Ovary (tissue), 10 donors: ENCODE measurements around the gene ADH4. TPM values are rescaled to one million over a fixed set of nuclear protein-coding genes. Genes with fewer than 3 reads are reported as not detected.
"Not testable (repeated sequence)": the region's sequence is repeated elsewhere in the genome, so short reads cannot be mapped to it uniquely, and the experiment has no call there.

ENCODE experiments used
- DNase-seq, 5 donors: peaks; one replicate each; pipeline ENCODE4 v3.0.0-alpha.2; 2019 to 2020
- H3K27ac ChIP-seq, 2 donors: fragments of 200-600 bp; one replicate each; pipeline versions ENCODE4 v1.5.1 to v1.8.0; 2019 to 2022
- H3K27me3 ChIP-seq: fragments of 200-600 bp; one replicate; pipeline ENCODE4 v1.8.0; 2022
- H3K36me3 ChIP-seq: fragments of 200-600 bp; sonication (generic); one replicate; pipeline ENCODE4 v1.5.1; 2019
- H3K4me1 ChIP-seq: one replicate; pipeline ENCODE4 v1.8.1; 2013; ENCODE audit warnings: mild to moderate bottlenecking, moderate library complexity; ENCODE audit not compliant: insufficient read depth
- H3K4me3 ChIP-seq: fragments of 200-600 bp; sonication (generic); one replicate; pipeline ENCODE4 v1.5.1; 2017
- H3K9me3 ChIP-seq, 2 donors: fragments of 200-600 bp in 1 of 2; sonication (generic) in 1 of 2; one replicate each; pipeline versions ENCODE4 v1.5.1 to v1.8.1; 2013 to 2019; ENCODE audit warnings: mild to moderate bottlenecking in 1 of 2, moderate library complexity in 1 of 2
- EP300 ChIP-seq: sonication (generic); formaldehyde crosslinking; IDR thresholded peaks from one replicate; pipeline ENCODE4 v1.6.1; 2017; ENCODE audit warnings: antibody characterized with exemption
- POLR2A ChIP-seq: fragments of 450-650 bp; IDR thresholded peaks from one replicate; pipeline ENCODE4 v1.6.1; 2017; ENCODE audit warnings: antibody characterized with exemption, mild to moderate bottlenecking, moderate library complexity
- WGBS, 3 donors: extraction: QIAGEN DNeasy Blood & Tissue Kit in 1 of 3; methylation state at CpG; one replicate each; pipeline versions ENCODE4 v1.1.5 to v1.1.7; 2013 to 2017; 5-methylcytosine and 5-hydroxymethylcytosine counted together
- intact Hi-C, 4 donors: fragments of 100-400 bp; cut with DNase I; formaldehyde crosslinking; loops; one replicate each; pipeline versions ENCODE4 v1.11.0 to v1.15.1; 2022 to 2023
- long read RNA-seq, 3 donors: library from polyadenylated mRNA in 2 of 3; unstranded in 2 of 3; transcript quantifications; one replicate each; pipeline ENCODE4 v2.0.0 and lab custom pipeline, GENCODE V29; 2021 to 2026
- polyA plus RNA-seq, 2 donors: library from polyadenylated mRNA; stranded (reverse); fragments of 200-250 nt in 1 of 2; fragments of 350-450 nt in 1 of 2; fragmentation: Illumina TruSeq in 1 of 2; extraction: RNeasy Lipid Tissue Mini Kit (QIAGEN cat#74804) in 1 of 2; gene quantifications; one replicate each; pipeline ENCODE4 v1.2.3, GENCODE V29; 2013 to 2014
- total RNA-seq, 7 donors: library from RNA; depleted of rRNA in 2 of 7; stranded (reverse); fragments of >200 nt in 2 of 7; fragmentation: NEBNext Ultra II Directional in 3 of 7; extraction: Animal tissue kit (Norgen Biotek cat#: 25700) in 3 of 7; gene quantifications; one replicate each; pipeline versions ENCODE4 v1.1.0 to v1.2.4, GENCODE V29; 2016 to 2023
- TF ChIP-seq, protein P1 (sequence below), 3 donors: fragments of 450-650 bp in 2 of 3; fragments of 200-600 bp in 1 of 3; IDR thresholded peaks; one replicate each; pipeline versions ENCODE4 v1.5.1 to v1.8.0; 2016 to 2022; ENCODE audit warnings: antibody characterized with exemption in 3 of 3, mild to moderate bottlenecking in 1 of 3
- donor health status: DM: no; HTN: no; CAD: no; lungs with moderate emphysema.
- donor health status: DM: no; HTN: no; CAD: no.
- donor health status: Bipolar disorder and iron deficiency.
- donor health status: DM: yes; HTN: yes; CAD: no.
- donor health status: DM: no; HTN: no; CAD: no.
- donor health status: DM: yes; HTN: yes; CAD: no.

Gene ADH4
- total RNA-seq: under 1 TPM in 2 of 7 donors, not detected in 5; 0.33 to 0.72 TPM
- under 1 TPM in 1 of 2 donors, not detected in 1; 0.04 TPM for polyA plus RNA-seq
- long read RNA-seq, donor 1, partial matches to known transcripts: 0 of 1 reads
- long read RNA-seq, donor 1, other reads (novel, unspliced or antisense): 1 of 1 reads
- long read RNA-seq, donor 2: 0 reads
- long read RNA-seq, donor 3: 0 reads

- no peak within 1 kb of the TSS for H3K4me3 ChIP-seq
- WGBS, 3 donors: 33 to 41% (median 40%) methylated on average over 2 of the region's 2 CpGs
- DNase-seq: peak in 1 of 5 donors; percentile 17
- H3K9me3 ChIP-seq: no peaks in the 10 kb centered on the region
- intact Hi-C loops: no loop called here
- TF ChIP-seq, protein P1, sequence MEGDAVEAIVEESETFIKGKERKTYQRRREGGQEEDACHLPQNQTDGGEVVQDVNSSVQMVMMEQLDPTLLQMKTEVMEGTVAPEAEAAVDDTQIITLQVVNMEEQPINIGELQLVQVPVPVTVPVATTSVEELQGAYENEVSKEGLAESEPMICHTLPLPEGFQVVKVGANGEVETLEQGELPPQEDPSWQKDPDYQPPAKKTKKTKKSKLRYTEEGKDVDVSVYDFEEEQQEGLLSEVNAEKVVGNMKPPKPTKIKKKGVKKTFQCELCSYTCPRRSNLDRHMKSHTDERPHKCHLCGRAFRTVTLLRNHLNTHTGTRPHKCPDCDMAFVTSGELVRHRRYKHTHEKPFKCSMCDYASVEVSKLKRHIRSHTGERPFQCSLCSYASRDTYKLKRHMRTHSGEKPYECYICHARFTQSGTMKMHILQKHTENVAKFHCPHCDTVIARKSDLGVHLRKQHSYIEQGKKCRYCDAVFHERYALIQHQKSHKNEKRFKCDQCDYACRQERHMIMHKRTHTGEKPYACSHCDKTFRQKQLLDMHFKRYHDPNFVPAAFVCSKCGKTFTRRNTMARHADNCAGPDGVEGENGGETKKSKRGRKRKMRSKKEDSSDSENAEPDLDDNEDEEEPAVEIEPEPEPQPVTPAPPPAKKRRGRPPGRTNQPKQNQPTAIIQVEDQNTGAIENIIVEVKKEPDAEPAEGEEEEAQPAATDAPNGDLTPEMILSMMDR (IDR thresholded peaks at IDR 0.05): no peak
- no peak for TF ChIP-seq POLR2A
- no peak for TF ChIP-seq EP300
- H3K36me3 ChIP-seq: no peaks in the 10 kb centered on the region
- H3K27me3 ChIP-seq: no peaks in the 10 kb centered on the region
- H3K27ac ChIP-seq: no peak within 1 kb of the TSS
- H3K4me1 ChIP-seq: no peaks in the 10 kb centered on the region
These were observed at the start of gene ADH4 for GRCh38 chr4:99144070-99144469. TSS of gene ADH4 (minus strand) at chr4:99144297. CDS start at chr4:99144222, 75 bp downstream.

DNA sequence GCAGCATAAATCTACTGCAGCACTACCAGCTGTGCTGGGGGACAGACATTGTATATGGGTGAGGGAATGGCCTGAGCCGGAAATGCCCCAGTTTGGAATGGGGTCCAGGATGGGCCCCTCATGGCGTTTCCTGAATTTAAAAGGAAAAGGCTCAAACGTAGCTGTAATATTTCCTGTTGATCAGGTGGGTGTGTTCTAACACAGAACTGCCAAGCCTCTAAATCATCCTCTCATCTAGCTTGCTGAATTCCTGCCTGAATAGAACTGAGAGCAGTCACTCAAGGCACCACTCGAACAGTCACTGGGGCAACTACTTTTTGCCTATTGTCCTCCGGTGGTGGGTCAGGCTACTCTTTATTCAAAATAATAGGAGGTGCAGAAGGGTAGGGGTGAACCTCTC lies 46.2 kb upstream of the ADH4 start:
- TF ChIP-seq EP300: no peak
- TF ChIP-seq, protein P1 (IDR thresholded peaks at IDR 0.05): no peak
- no peak for TF ChIP-seq POLR2A
- intact Hi-C loops: no loop called here
- 72 to 89% (median 89%) methylated on average over 5 of the region's 5 CpGs for WGBS, 3 donors

DNA sequence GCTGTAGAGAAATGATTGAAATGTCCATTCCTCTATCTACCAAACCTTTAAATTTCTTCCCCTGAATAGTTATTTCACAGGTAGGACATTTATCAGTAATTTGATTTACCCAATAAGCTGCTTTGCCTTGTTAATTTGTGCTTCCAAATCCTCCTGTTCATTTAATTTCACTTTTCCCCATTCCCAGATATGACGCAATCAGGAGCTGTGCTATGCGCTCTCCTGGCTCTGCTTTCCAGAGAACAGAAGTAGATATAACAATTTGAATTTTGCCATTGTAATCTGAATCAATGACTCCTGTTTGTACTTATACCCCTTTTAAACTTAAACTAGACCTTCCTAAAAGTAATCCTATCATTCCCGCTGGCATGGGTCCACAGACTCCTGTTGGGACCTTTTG lies 45.8 kb upstream of the ADH4 start:
- WGBS, 3 donors: 84 to 91% (median 85%) methylated on average over 3 of the region's 3 CpGs
- H3K4me3 ChIP-seq, H3K27me3 ChIP-seq, intact Hi-C loops, H3K4me1 ChIP-seq, H3K27ac ChIP-seq, H3K9me3 ChIP-seq, DNase-seq, H3K36me3 ChIP-seq: not testable (repeated sequence)

More for the DNA sequence above, 46.2 kb upstream of the ADH4 start:
- H3K27me3 ChIP-seq: no peaks in the 10 kb centered on the region
- no peak overlapping the region for H3K27ac ChIP-seq
- peaks cover 0 to 3% of the 10 kb centered on the region in 2 donors for H3K9me3 ChIP-seq
- H3K4me1 ChIP-seq: no peaks in the 10 kb centered on the region
- no peak for DNase-seq
- no peaks in the 10 kb centered on the region for H3K36me3 ChIP-seq
- H3K4me3 ChIP-seq: no peak overlapping the region

- DNase-seq: no peak
- Histone ChIP-seq H3K9me3 (no peaks in the 10 kb centered on the region), H3K4me3 (no peak overlapping the region), H3K27ac (no peak overlapping the region), H3K36me3 (no peaks in the 10 kb centered on the region), H3K27me3 (no peaks in the 10 kb centered on the region), H3K4me1 (no peaks in the 10 kb centered on the region)
- intact Hi-C loops: no loop called here
- 79 to 95% (median 92%) methylated on average over 1 of the region's 1 CpG for WGBS, 3 donors
- no peak for TF ChIP-seq POLR2A
- TF ChIP-seq, protein P1 (IDR thresholded peaks at IDR 0.05): no peak
- TF ChIP-seq EP300: no peak
These were observed 41.9 kb upstream of the ADH4 start for GRCh38 chr4:99186029-99186428.

DNA sequence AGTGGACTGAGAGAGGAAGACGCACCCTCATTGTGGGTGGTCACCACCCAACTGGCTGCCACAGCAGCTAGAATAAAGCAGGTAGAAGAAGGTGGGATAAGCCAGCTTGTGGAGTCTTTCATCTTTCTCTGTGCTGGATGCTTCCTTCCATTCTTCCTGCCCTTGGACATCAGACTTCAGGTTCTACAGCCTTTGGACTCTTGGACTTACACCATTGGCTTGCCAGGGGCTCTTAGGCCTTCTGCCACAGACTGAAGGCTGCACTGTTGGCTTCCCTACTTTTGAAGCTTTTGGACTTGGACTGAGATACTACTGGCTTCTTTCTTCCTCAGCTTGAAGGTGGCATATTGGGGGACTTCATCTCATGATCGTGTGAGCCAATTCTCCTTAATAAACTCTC lies 41.5 kb upstream of the ADH4 start:
- no peak for TF ChIP-seq POLR2A
- TF ChIP-seq, protein P1 (IDR thresholded peaks at IDR 0.05): no peak
- no peak for TF ChIP-seq EP300
- H3K9me3 ChIP-seq: no peaks in the 10 kb centered on the region
- no peak overlapping the region for H3K27ac ChIP-seq
- H3K4me3 ChIP-seq: no peak overlapping the region
- intact Hi-C loops: no loop called here
- 94 to 100% (median 96%) methylated on average over 2 of the region's 2 CpGs for WGBS, 3 donors
- H3K4me1 ChIP-seq: peaks cover 1% of the 10 kb centered on the region
- H3K36me3 ChIP-seq: no peaks in the 10 kb centered on the region
- H3K27me3 ChIP-seq: no peaks in the 10 kb centered on the region
- no peak for DNase-seq
